HL-60/S4 treated with retinoic acid at 250 ng/mL for 4 days and 3 days (cell line): ENCODE results near the gene PPP4R2.

ENCODE experiments used
- in situ Hi-C: fragments of 300-500 bp; cut with MboI; formaldehyde crosslinking; loops from 2 replicates; pipeline ENCODE4 v1.7.0; 2022; ENCODE audit warnings: low sequenced_read_pairs

PPP4R2 gene, protein sequence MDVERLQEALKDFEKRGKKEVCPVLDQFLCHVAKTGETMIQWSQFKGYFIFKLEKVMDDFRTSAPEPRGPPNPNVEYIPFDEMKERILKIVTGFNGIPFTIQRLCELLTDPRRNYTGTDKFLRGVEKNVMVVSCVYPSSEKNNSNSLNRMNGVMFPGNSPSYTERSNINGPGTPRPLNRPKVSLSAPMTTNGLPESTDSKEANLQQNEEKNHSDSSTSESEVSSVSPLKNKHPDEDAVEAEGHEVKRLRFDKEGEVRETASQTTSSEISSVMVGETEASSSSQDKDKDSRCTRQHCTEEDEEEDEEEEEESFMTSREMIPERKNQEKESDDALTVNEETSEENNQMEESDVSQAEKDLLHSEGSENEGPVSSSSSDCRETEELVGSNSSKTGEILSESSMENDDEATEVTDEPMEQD

DNA sequence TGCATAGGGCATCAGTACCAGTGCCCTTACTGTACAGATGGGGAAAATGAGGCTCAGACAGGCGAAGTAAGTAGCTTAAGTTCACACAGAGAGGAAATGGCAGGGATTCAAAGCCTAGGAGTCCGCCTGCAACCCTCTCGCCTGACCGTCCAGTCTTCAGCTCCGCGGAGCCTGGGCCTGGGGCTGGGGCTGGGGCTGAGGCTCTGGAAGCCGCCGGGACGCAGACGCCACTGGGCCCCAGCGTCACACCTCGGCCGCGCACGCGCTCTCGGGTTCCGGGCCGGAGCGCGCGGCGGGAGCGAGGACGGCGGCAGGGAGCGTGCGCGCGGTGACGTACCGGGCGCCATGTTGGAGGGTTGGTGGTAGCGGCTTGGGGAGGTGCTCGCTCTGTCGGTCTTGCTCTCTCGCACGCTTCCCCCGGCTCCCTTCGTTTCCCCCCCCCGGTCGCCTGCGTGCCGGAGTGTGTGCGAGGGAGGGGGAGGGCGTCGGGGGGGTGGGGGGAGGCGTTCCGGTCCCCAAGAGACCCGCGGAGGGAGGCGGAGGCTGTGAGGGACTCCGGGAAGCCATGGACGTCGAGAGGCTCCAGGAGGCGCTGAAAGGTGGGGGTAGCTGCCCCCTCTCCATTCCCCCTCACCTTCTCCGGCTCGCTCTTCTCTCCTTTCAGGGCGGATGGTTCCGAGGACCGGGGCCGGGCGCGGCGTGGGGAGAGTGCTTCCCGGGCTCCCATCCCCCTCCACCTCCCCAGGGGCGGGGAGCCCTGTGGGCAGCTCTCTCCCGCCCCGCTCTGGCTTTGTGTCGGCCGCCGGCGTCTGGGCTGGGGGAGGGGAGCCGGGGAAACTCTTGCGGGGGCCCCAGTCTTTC lies at the start of gene PPP4R2:
PPP4R2 (plus strand) TSS at position 339 of the 861 bp plus-strand sequence; CDS start at position 566, 227 bp downstream.
- in situ Hi-C loops, result no loop called here

DNA sequence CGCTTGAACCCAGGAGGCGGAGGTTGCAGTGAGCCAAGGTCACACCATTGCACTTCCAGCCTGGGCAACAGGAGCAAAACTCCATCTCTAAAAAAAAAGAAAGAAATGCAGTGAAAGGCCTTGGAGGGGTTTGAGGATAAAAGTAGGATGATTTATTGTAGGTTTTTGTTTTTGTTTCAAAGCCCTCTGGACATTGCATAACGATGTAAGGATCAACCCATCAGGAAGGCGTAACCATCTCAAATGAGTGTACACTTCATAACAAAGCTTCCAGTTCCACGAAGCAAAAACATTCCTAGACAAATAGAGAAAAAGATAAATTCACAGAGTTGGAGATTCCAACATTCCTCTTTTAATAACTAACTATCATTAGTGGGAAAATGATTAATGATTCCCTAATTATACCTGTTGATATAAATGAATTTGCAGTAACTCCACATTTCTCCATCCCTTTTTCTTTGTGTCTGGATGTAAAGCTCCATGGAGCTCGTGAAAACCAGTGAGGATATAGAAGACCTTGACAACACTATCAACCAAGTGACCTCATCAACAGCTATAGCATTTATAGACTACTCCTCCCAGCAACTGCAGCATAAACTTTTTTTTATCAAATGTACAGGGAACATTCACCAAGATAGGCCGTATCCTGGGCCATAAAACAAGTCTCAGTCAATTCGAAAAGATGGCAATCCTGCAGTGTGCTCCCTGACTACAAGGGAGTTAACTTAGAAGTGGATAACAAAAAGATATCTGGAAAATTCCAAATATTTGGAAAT lies 48.7 kb upstream of the PPP4R2 start:
- in situ Hi-C loops, result loop anchor here (25.0 kb wide), 1 partner anchor 114 kb away; the partner anchor contains the start of gene EBLN2

DNA sequence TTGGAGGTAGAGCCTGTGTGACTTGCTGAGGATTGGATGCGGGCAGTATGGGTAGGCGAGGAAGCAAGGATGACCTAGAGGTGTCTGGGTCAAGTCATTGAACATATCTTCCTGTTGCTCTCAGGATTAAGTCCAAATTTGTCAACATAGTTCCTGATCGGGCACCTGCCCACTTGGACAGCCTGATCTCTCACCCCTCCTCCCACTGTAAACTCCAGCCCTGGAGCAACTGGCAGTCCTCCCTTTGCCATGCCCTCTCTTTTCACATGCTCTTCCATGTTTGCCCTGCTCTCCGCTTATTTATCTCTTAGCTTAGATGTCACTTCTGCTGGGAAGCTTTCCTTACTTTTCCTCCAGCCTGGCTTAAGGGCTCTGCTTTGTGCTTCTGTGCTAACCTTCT lies 47.6 kb upstream of the PPP4R2 start:
- in situ Hi-C loops, result loop anchor here (25.0 kb wide), 1 partner anchor 113 kb away; the partner anchor contains the start of gene EBLN2

DNA sequence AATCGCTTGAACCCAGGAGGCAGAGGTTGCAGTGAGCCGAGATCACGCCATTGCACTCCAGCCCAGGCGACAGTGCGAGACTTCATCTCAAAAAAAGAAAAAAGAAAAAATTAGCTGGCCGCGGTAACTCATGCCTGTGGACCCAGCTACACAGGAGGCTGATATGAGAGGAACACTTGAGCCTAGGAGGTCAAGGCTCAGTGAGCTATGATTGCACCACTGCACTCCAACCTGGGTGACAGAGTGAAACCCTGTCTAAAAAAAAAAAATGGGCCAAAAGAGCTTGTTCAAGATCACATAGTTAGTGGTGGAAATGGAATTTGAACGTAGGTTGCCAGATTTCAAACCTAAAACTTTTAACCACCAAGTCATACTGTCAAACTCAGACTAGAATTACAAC lies 46.2 kb upstream of the PPP4R2 start:
- in situ Hi-C loops, result no loop called here

DNA sequence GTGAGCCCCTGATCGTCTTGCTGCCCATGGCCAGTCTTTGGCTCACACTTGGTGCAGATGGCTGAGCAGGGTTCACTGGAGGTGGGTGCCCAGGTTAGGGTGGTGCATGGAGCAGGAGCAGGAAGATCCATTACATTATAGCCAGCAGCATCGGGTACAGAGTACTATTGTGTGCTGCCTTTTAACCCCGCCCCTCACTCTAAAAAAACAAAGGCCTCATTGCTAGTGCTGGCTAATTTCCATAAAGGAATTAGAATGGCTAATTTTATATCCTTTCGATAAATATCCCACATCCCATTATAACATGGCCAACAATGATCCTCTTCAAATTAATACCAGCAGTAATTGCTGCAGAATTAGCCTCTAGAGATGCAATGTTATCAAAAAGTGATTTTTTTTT lies 45.8 kb upstream of the PPP4R2 start:
- in situ Hi-C loops, result no loop called here

DNA sequence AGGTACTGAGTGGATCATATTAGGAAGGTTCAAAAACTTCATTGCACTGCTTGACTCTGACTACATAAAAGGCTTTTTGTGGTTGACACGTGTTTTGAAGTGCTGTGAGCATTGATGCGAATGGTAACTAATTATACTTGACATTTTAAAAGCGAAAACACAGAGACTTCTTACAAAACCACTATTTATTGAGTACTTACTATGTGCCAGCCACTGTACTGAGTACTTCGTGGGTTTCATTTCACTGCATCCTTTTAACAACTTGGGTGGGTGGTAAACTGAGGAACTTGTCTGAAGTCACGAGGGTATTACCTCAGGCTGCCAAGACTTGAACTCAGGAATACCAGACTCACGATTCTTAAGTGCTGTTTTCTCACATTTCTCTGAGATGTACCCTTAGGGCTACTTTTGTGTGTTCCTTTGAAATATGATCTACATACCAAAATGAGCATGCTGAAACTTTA lies 45.3 kb upstream of the PPP4R2 start:
- in situ Hi-C loops, result no loop called here

DNA sequence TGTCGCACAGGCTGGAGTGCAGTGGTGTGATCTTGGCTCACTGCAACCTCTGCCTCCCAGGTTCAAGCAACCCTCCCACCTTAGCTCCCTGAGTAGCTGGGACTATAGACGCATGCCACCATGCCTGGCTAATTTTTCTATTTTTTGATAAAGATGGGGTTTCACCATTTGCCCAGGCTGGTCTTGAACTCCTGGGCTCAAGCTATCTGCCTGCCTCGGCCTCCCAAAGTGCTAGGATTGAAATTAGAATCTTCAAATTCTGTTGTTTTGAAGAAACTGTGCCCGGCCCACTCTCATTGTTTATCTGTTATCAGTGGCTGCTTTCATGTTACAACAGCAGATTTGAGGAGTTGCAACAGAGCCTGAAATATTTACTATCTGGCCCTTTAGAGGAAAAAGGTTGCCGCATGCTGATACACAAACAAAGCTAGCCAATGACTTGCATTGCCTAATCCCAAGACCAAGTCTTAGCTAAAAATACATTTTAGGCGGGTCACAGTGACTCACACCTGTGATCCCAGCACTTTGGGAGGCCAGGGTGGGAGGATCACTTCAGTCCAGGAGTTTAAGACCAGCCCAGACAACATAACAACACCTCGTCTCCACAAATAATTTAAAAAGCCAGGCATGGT lies 43.2 kb upstream of the PPP4R2 start:
- in situ Hi-C loops, result no loop called here

DNA sequence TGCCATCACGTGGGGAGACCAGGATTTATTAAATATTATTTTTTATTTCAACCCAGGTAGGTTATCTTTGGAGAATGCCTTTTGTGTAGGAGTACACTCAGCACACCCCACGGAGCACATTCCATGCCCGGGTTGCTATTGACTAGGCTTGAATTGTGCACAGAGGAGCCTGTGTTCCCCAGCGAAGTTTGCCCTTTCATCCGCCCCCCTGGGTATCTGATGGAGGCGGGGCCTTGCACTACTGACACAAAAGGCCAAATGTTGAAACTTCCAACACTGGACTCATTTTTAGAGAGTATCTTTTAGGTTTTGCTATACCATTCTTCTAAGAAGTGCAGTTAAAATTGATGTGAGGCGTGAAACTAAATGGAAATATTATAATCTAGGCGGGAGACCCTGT lies 39.3 kb upstream of the PPP4R2 start:
- in situ Hi-C loops, result no loop called here

DNA sequence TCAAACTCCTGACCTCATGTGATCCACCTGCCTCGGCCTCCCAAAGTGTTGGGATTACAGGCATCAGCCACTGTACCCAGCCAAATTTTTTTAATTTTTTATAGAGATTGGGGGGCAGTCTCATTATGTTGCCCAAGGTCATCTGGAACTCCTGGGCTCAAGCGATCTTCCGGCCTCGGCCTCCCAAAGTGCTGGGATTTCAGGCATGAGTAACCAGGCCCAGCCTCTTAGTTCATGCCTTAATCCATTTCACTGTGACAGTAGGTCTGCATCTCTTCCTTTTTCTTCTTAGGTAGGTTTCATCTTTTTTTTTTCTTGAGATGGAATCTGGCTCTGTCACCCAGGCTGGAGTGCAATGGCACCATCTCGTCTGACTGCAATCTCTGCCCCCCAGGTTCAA lies 37.3 kb upstream of the PPP4R2 start:
- in situ Hi-C loops, result no loop called here

DNA sequence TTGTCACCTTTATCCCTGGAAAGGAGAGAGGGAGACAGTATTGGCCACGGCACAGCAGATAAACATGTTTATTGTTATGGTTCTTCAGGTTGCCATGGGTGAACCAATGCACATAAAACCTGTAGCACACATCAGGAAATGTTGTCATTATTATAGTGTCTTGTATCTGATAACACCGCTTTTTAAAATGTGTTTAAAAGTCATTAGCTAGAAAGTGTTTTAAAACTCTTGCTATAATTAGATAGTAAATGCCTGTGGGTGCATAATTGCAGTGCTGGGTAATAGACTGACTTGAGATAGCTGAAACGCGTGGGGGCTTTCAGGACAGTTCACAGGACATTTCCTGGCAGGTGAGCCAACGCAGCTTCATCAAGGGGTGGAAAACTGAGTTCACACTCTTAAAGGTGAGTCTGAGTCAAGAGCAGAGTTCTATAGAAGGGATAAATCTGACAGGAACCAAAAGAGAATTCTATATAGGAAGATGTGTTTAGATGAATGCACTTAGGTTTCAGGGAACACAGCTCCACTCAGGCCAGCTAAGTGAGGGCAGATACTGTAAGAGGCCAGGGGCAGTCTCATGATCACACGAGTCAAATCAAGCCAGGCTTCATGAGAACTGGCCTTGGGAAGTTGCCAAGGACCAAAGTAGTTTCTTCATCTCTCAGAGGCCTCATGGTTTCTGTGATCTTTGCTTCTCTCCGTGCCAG lies 35.6 kb upstream of the PPP4R2 start:
- in situ Hi-C loops, result no loop called here

DNA sequence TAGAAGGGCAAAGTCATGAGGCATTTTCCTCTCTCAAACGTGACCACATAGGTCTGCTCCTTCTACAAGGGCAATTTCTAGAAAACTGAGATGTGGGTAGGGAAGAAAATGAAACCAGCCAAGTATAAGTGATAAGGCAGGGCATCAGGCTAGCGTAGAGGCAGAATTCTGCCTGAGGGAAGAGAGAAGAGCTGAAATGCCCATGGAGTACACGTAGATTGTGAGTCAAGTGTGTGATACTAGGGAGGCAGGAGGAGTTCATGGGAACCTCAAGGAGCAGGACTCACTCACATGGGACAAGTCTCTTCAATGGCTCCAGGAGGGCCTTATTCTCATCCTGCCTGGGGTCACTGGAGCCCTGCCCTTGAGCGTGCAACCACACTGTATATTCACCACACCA lies 34.9 kb upstream of the PPP4R2 start:
- in situ Hi-C loops, result no loop called here

DNA sequence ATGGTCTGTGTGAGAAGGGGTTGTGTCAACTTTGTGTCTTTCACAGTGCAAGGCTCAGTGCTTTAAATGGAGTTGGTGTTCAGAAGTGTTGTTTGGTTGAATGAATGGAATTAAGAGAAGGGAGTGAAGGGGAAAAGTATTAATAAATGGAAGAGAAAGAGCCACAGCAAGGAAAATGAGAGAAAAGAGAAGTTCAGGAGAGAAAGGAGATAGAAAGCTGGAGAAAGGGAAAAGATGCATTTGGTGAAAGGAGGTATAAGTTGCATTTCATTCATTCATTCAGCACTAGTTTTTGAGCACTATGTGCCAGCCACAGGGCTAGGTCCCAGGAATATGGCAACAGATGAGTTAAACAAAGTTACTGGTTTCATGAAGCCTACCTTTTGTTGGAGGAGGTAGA lies 34.3 kb upstream of the PPP4R2 start:
- in situ Hi-C loops, result no loop called here

DNA sequence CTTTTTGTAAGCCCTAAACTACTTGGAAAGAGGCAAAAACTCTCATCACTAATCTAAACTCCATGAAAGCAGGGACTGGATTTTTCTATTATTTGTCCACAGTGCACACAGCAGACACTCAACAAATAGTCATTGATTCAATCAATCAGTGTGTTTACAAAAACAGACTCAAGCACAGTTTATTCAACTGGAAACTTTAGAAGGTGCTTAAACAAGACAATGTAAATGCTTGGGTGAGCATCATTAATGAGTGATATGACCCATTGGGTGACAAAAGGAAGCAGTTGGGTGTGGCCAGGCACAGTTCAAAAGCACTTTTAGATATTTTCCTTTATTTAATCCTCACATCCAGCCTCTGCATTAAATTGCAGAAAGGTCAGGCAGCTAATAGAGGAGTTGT lies 32.0 kb upstream of the PPP4R2 start:
- in situ Hi-C loops, result no loop called here

DNA sequence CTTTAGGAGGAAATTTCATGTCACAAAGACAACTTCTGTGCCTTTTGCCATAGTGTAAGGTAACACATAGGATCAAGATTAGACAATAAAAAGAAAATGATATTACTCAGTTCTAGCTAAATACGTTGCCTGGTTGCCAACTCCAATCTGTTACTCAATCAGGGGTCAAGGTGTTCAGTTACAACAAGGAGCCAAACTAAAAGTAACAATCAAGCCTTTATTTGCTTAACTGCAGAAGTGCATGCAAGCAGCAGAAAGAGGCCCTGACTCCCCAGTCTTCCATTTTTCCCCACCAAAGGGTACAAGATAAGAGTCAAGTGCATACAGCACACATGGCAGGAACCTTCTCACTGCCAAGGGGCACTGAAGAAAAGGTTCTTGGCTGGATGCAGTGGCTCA lies 28.3 kb upstream of the PPP4R2 start:
- in situ Hi-C loops, result no loop called here

DNA sequence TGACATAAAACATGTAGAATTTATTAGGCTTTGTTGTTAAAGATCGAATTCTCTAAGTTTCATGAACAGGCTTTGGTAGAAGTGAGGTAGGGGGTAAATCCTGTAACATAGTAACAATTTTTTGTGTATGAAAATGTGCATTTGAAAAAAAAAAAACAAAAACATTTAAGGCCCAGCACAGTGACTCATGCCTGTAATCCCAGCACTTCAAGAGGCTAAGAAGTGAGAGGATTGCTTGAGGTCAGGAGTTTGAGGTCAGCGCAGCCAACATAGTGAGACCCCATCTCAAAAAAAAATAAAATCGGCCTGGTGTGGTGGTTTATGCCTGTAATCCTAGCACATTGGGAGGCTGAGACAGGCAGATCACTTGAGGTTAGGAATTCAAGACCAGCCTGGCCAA lies 26.8 kb upstream of the PPP4R2 start:
- in situ Hi-C loops, result no loop called here

DNA sequence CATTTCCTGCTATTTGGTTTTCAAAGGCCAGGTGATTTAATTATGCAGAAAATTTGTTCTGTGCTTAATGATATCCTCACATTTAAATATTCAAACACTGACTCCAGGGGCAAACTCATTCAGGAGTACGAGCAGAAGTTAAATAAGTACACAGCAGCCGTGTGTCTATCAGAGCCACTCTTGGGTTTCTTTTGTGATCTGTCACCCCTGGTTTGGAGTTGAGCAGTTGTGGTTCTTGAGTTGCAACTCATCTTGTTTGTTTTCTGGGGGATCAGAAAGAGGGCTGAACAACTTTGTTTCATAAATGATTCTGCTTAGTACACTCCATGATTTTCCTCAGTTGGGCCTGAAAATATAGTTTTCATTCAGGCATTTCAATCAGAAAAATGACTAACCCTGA lies 25.7 kb upstream of the PPP4R2 start:
- in situ Hi-C loops, result no loop called here

DNA sequence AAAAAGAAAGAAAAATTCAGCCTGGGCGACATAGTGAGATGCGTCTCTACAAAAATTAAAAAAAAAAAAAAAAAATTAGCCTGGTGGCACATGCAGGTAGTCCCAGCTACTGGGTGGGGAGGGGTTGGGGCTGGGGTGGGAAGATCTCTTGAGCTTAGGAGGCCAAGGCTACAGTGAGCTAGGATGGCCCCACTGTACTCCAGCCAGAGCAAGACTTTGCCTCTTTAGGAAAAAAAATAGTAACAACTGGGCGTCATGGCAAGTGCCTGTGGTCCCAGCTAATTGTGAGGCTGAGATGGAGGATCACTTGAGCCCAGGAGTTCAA lies 23.9 kb upstream of the PPP4R2 start:
- in situ Hi-C loops, result no loop called here

DNA sequence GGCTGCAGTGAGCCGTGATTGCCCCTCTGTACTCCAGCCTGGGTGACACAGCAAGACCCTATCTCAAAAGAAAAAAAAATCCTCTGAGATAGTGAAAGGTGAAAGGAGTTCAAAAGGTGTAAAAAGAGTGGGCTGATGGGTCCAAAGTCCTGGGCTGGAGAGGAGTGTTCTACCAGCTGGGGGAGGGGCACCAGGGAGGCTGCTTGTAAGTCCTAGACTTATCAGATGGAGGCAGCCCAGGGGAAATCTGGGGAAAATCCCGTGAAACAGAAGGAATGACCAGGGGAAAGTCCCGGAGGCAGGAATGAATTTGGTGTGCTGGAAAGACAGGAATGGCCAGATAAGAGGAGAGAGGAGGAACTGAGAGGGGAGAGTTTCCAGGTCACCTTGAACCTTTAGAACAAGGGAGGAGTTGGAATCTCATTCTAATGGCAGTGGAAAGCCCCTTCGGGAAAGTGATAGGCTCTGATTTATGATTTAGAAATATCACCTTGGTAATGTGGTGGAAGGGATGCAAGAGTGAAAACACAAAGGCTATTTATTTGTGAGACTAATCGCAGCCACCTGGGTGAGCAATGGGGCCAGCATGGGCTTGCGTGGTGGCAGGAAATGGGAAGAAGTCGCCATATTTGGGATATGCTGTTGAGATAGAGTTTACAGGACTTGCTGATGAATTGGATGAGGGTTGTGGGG lies 23.4 kb upstream of the PPP4R2 start:
- in situ Hi-C loops, result no loop called here

DNA sequence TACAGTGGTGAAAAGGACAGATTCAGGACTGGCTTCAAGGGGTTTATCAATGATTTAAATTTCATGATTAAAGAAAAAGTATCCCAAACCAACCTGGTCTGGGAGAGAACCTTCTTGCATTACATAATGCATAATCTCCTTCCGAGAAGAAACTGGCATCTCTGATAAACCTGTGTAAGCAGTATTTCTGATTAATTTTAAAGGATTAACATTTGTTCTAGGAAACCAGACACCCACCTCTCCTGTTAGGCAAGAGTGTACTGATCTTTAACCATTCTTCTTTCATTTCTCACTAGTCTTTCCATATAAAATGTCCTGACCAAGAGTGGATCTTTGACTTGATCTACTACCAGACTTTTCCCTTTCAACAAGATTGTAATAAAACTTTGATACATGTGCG lies 22.8 kb upstream of the PPP4R2 start:
- in situ Hi-C loops, result no loop called here

DNA sequence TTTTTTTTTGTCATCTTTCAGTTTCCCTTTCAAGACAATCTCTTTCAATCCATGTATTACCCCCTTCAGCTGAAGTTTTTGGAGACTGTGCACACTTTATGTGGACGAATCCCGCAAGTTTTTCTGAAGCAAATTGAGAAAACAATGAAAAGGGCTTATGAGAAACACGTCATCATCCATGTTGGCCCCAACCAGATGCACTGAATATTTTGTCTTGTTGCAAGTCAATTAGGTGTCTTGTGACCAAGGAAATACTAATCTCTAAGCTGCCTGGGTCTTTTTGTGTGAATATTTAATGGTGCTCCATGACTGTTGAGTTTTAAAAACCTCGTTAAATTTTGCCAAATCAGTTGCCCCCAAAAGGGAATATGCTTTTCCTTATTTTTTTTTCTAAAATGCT lies 21.7 kb upstream of the PPP4R2 start:
- in situ Hi-C loops, result no loop called here
